GM12891 (cell line): ENCODE measurements around the gene OMA1.

Experiments used
- POLR2A ChIP-seq: IDR thresholded peaks from 2 replicates; pipeline ENCODE4 v1.6.1; 2011; ENCODE audit warnings: low read depth, low read length, control low read depth
- POLR2AphosphoS5 ChIP-seq: IDR thresholded peaks from 2 replicates; pipeline ENCODE4 v1.6.1; 2011; ENCODE audit warnings: low read depth, low read length, control low read depth
- TAF1 ChIP-seq: IDR thresholded peaks from 2 replicates; pipeline ENCODE4 v1.6.1; 2011; ENCODE audit warnings: low read depth, low read length, control low read depth

- TF ChIP-seq POLR2A: no peak
- no peak for TF ChIP-seq POLR2AphosphoS5
- TF ChIP-seq TAF1: no peak
Measured at GRCh38 chr1:58505286-58505685, 41.2 kb downstream of the OMA1 start.
